Measurements from ENCODE around the gene VCY1B.
"Not testable (repeated sequence)": the region's sequence is repeated elsewhere in the genome, so short reads cannot be mapped to it uniquely, and the experiment has no call there.

Gene VCY1B

DNA sequence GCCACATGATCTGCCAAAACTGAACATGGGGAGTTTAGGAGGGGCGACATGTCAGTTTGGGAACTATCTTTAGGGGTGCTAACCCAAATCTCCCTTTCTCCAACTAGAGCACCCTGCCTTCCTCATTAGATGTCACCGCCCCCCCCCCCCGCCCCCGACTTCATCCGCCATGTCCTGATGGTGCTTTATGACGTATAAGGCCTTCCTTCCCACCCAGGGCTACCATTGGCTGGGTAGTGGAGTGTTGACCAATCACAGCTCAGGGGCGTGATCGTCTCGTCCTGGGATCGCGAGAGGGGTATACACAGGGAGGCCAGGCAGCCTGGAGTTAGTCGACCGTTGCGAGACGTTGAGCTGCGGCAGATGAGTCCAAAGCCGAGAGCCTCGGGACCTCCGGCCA, at the start of gene VCY1B:
VCY1B (plus strand) TSS at position 301 of the 400 bp plus-strand sequence; CDS start at position 364, 63 bp downstream.
- not testable (repeated sequence) for DNase-seq (ENCODE audit: extremely low read depth in 1 of 2, low read depth in 1 of 2)

GRCh38 chrY:14011916-14012315, 44.1 kb upstream of the VCY1B start:
- DNase-seq (ENCODE audit: extremely low read depth in 1 of 2, low read depth in 1 of 2): not testable (repeated sequence)

DNA sequence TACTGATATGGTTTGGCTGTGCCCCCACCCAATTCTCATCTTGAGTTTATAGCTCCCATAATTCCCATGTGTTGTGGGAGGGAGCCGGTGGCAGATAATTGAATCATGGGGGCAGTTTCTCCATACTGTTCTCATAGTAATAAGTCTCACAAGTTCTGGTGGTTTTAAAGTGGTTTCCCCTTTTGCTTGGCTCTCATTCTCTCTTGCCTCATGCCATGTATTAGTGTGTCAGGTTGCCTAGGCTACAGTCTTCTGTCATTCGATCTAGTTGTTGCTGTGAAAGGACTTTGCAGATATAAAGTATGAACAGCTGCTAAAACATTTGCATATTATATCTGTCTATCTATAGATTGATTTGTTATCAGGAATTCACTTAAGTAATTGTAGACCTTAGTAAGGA, 25.6 kb upstream of the VCY1B start:
- DNase-seq (ENCODE audit: extremely low read depth in 1 of 2, low read depth in 1 of 2): not testable (repeated sequence)

DNA sequence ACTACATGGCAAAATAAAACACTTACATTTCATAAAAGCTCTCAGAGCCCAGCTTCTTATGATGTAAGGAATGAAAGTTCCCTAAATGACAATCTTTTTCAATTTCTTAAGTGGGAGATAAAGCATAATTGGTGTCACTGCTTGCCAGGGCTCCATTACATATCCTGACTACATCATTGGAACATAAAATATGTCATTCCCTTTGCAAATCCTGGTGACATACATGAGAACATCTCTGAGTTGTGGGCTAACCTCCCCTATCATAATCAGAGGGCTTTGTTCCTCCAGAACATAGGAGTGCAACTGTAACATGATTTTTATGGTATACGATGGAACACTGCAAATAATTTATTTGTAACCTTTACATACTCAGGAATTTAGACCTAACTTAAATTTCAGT, 29.9 kb downstream of the VCY1B start:
- DNase-seq (ENCODE audit: extremely low read depth in 1 of 2, low read depth in 1 of 2): no peak
